Coronary artery (tissue), 2 donors: ENCODE results near the gene TEX52.
A peak's percentile ranks its signal among the peaks of the same experiment; 100 is the strongest.

Source experiments
- DNase-seq: peaks from one replicate; pipeline ENCODE4 v3.0.0-alpha.2; 2017; ENCODE audit warnings: low spot score
- H3K27ac ChIP-seq, 2 donors: fragments of 200-600 bp; sonication (generic); one replicate each; pipeline ENCODE4 v1.5.1; 2016 to 2019
- H3K4me3 ChIP-seq: fragments of 200-600 bp; sonication (generic); 2 replicates; pipeline ENCODE4 v1.5.1; 2016; ENCODE audit warnings: mild to moderate bottlenecking, moderate library complexity
- CTCF ChIP-seq: fragments of 200-600 bp; sonication (generic); IDR thresholded peaks from one replicate; pipeline ENCODE4 v1.5.1; 2019; ENCODE audit warnings: antibody characterized with exemption

TEX52 gene

GRCh38 chr12:2805143-2805520 lies 51.7 kb downstream of the TEX52 start:
- no peak for TF ChIP-seq CTCF
- peak overlapping the region in 1 of 2 donors; percentile 49 for H3K27ac ChIP-seq

GRCh38 chr12:2804393-2805142 lies 52.3 kb downstream of the TEX52 start:
- H3K27ac ChIP-seq, result peak overlapping the region; percentile 3 to 49
- no peak for TF ChIP-seq CTCF
- no peak for DNase-seq
- H3K4me3 ChIP-seq, result no peak overlapping the region

More at GRCh38 chr12:2805143-2805520, 51.7 kb downstream of the TEX52 start:
- H3K4me3 ChIP-seq, result no peak overlapping the region
- DNase-seq, result no peak

- H3K4me3 ChIP-seq, result no peak overlapping the region
- no peak for TF ChIP-seq CTCF
- peak overlapping the region; percentile 3 to 49 for H3K27ac ChIP-seq
- no peak for DNase-seq
Measured at GRCh38 chr12:2803635-2804392, 53.0 kb downstream of the TEX52 start.

GRCh38 chr12:2801044-2801783 lies 55.6 kb downstream of the TEX52 start:
- peak overlapping the region in 1 of 2 donors; percentile 24 for H3K27ac ChIP-seq
- DNase-seq, result no peak
- no peak overlapping the region for H3K4me3 ChIP-seq
- no peak for TF ChIP-seq CTCF

- Histone ChIP-seq H3K27ac (no peak overlapping the region), H3K4me3 (no peak overlapping the region)
- TF ChIP-seq CTCF, result no peak
- DNase-seq, result no peak
Measured at GRCh38 chr12:2800046-2800570, 56.7 kb downstream of the TEX52 start.
